ENCODE data around the gene HLA-DRB5. TPM values are rescaled to one million over a fixed set of nuclear protein-coding genes. Genes with fewer than 3 reads are reported as not detected.
"Not testable (repeated sequence)": the region's sequence is repeated elsewhere in the genome, so short reads cannot be mapped to it uniquely, and the experiment has no call there.

The HLA-DRB5 gene
- total RNA-seq, 2 donors from 2014 or later = 15.9 to 53.6 TPM

GRCh38 chr6:32475392-32476206 lies 54.5 kb downstream of the HLA-DRB5 start:
- H3K4me1 Mint-ChIP-seq (ENCODE audit: low read depth in 2 of 2) = peaks cover 4 to 11% of the 10 kb centered on the region in 2 donors
- H3K4me3 Mint-ChIP-seq = no peak overlapping the region
- peaks cover 13 to 16% of the 10 kb centered on the region in 2 donors for H3K27me3 Mint-ChIP-seq
- H3K27ac Mint-ChIP-seq = no peak overlapping the region
- DNase-seq (ENCODE audit: low spot score) (no peak), ATAC-seq (no peak)
- H3K9me3 Mint-ChIP-seq = no peaks in the 10 kb centered on the region
- H3K36me3 Mint-ChIP-seq = no peaks in the 10 kb centered on the region

- peak overlapping the region; percentile 49 for H3K4me3 Mint-ChIP-seq
- not testable (repeated sequence) for H3K36me3 Mint-ChIP-seq; DNase-seq (ENCODE audit: low spot score); H3K9me3 Mint-ChIP-seq
- peak; percentile 84 to 97 for ATAC-seq
- peak overlapping the region in 1 of 2 donors; percentile 83 for H3K27ac Mint-ChIP-seq
- H3K27me3 Mint-ChIP-seq = peaks cover 15 to 22% of the 10 kb centered on the region in 2 donors
- peaks cover 4 to 11% of the 10 kb centered on the region in 2 donors for H3K4me1 Mint-ChIP-seq (ENCODE audit: low read depth in 2 of 2)
These were observed 56.4 kb downstream of the HLA-DRB5 start for GRCh38 chr6:32473376-32474348.

- Mint-ChIP-seq H3K4me3 (peak overlapping the region; percentile 57), H3K9me3 (no peaks in the 10 kb centered on the region), H3K27ac (peak overlapping the region in 1 of 2 donors; percentile 83), H3K27me3 (peaks cover 15 to 22% of the 10 kb centered on the region in 2 donors), H3K4me1 (ENCODE audit: low read depth in 2 of 2) (peaks cover 4 to 11% of the 10 kb centered on the region in 2 donors), H3K36me3 (no peaks in the 10 kb centered on the region)
- DNase-seq (ENCODE audit: low spot score) = no peak
- ATAC-seq = peak in 1 of 2 donors; percentile 7
These were observed 57.2 kb downstream of the HLA-DRB5 start for GRCh38 chr6:32472781-32473375.

- not testable (repeated sequence) for H3K27ac Mint-ChIP-seq; DNase-seq (ENCODE audit: low spot score); H3K4me1 Mint-ChIP-seq (ENCODE audit: low read depth in 2 of 2); H3K4me3 Mint-ChIP-seq; ATAC-seq; H3K9me3 Mint-ChIP-seq
- Mint-ChIP-seq H3K36me3 (peaks cover 17% of the 10 kb centered on the region), H3K27me3 (peaks cover 27 to 45% of the 10 kb centered on the region in 2 donors)
These were observed 62.2 kb downstream of the HLA-DRB5 start for GRCh38 chr6:32467743-32468503.

Other genes with a start within 250 kb of the HLA-DRB5 start
- gene TSBP1, start 158.4 kb downstream of the HLA-DRB5 start, total RNA-seq = not detected
- not detected for gene BTNL2, start 123.1 kb downstream of the HLA-DRB5 start, total RNA-seq
- 100 to 1,000 TPM in 1 of 2 donors, 10 to 100 TPM in 1; 28.4 to 184 TPM for gene HLA-DRA, start 90.4 kb downstream of the HLA-DRB5 start, total RNA-seq
- 100 to 1,000 TPM in 1 of 2 donors, 10 to 100 TPM in 1; 69.9 to 117 TPM for gene HLA-DRB1, start 59.6 kb upstream of the HLA-DRB5 start, total RNA-seq
- gene HLA-DQA1, start 107.1 kb upstream of the HLA-DRB5 start, total RNA-seq = 10 to 100 TPM in 1 of 2 donors, 1 to 10 TPM in 1; 7.8 to 92.0 TPM
- 10 to 100 TPM; 21.0 to 48.6 TPM for gene HLA-DQB1, start 136.4 kb upstream of the HLA-DRB5 start, total RNA-seq
- 10 to 100 TPM in 1 of 2 donors, 1 to 10 TPM in 1; 1.2 to 10.9 TPM for gene HLA-DQA2, start 211.1 kb upstream of the HLA-DRB5 start, total RNA-seq
- 1 to 10 TPM in 1 of 2 donors, under 1 TPM in 1; 0.88 to 7.4 TPM for gene HLA-DQB2, start 233.2 kb upstream of the HLA-DRB5 start, total RNA-seq